ENCODE measurements around the gene DPYSL5.
"Not testable (repeated sequence)": the region's sequence is repeated elsewhere in the genome, so short reads cannot be mapped to it uniquely, and the experiment has no call there.

Gene DPYSL5

GRCh38 chr2:26903676-26904075 is 55.7 kb downstream of the DPYSL5 start:
- DNase-seq = no peak

DNA sequence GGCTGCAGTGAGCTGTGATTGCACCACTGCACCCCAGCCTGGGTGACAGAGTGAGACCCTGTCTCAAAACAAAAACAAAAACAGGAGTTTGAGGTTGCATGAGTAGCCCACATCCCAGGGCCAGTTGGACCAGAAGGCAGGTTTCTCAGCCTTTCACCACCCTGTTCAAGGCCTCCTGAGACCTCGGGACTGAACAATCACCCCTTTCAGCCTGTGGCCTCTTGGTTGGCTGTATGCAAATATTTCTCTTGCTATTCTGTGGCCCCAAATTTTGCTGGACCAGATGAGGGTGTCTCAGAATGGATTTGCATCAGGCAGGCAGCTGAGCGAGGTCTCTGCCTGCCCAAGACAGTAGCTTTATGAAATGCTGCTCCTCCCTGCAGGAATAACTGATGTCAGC is 56.9 kb downstream of the DPYSL5 start:
- DNase-seq = no peak

DNA sequence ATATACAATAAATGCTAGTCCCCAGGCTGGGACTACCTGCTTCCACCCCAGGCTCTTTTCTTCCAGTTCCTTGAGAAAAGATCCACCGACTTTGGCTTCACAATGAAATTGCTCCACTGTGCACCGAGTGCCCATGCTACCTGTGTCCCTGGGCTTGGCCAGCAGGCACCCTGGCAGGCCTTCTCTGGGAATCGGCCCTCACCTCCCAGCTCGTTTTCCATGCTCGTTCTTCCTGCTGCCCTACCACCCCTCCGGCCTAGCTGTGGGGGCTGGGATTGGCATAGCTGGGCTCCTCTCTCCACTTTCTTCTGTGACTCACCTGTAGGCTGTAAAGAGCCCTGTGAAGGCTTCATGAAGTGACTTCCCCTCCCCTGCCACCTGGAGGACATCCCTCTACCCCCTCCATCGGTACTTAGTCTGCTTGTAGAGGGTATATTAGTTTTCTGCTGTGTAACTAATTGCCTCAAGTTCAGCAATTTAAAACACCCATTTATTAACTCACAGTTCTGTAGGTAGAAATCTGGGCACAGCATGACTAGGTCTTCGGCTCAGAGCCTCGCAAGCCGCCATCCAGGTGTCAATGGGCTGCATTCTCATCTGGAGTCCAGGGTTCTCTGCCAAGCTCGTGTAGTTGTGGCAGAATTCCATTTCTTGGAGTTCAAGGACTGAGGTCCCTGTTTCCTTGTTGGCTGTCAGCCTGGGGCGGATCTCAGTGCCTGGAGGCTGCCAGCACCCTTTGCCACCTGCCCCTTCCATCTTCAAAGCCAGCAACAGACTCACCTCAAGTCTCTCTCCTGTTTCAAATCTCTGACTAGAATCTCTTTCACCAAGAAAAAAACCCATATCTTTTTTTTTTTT is 57.6 kb downstream of the DPYSL5 start:
- DNase-seq = no peak

DNA sequence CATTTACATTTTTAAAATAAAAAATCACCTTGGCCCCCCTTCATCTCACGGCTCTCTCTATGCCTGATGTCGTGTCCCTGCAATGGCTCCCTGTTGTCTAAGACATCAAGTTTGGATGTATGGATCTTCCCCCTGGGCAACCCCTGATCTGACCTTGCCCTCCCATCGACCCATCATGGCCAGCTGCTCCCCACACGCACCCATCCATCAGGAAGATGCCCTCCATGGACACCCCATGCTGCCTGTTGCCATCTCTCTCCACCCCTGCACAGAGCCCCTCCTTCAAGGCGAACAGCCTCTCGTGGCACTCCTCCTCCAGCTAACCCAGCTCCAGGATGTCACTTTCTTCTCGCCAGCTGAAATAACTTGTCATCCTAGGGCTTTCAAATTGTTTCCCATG is 59.5 kb downstream of the DPYSL5 start:
- DNase-seq = no peak

DNA sequence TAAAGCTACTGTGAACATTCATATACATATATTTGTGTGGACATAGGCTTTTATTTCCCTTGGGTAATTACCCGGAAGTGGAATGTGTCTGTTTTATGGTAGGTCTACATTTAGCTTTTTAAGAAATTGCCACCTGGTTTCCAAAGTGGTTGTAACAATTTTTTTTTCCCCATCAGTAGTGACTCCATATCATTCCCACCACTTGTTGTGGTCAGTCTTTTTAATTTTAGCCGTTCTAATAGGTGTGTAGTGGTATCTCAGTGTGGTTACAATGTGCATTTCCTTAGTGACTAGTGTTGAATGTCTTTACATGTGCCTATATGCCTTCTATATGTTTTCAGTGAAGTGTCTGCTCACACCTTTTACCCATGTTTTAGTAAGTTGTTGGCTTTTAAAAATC is 62.2 kb downstream of the DPYSL5 start:
- DNase-seq = no peak

DNA sequence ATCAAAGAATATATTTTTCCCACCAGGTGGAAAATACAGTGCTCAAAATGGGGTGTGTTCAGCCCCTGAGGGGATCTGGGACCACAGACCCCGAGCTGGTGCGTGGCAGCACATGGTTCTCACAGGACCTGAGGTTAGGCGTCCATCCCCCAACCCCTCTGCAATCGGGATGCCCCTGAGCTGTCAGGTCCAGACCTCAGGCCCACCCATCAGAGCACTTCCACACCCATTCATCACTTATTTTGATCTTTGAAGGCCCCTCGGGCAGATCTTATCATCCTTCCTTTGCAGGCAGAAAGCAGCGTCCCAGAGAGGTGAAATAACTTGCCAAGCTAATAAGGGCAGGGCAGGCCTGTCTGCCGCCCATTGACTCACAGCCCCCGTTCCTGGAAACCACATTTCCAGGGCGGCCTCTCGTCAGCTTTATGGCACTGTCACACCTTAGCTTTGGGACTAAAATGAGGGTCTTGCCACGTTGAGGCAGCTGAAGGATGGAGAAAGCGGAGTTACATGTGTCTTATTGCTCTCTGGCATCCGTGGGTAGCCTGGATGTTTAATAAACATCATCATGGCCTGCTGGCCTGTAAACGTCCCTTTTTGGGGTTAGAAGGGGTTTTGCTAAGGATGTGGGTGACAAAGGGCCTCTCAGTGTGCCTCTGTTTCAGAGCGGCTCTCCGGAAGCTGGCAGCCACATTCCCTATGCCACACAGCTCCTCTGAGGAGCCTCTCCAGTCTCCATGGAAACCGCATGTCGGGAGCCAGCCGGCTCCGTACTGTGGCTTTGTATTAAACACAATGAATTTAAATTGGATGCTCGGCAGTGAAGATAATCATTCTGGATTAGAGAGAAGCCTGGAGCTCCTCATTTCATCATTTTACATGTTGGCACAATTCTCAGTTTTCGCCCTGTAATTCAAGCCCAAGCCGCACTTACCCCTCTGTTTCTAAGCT is 64.3 kb downstream of the DPYSL5 start:
- DNase-seq = no peak

DNA sequence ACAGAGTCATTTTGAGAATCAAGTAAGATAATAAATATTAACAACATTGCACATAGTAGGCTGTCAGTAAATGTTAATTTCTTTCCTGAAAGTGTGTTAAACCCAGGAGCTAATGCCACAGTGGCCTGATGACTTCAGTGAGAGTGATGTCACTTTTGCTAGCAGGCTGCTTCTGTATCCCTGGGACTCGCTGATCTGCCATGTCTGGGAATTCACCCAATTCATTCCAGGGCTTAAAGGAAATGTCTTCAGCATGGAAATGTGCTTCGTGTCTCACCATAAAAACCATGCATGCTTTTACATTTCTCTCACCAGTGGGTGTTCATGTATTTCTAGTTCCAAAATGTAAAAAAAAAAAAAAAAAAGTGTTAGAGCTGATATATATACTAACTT is 65.7 kb downstream of the DPYSL5 start:
- DNase-seq = no peak

GRCh38 chr2:26913999-26914658 is 66.2 kb downstream of the DPYSL5 start:
- no peak for DNase-seq

DNA sequence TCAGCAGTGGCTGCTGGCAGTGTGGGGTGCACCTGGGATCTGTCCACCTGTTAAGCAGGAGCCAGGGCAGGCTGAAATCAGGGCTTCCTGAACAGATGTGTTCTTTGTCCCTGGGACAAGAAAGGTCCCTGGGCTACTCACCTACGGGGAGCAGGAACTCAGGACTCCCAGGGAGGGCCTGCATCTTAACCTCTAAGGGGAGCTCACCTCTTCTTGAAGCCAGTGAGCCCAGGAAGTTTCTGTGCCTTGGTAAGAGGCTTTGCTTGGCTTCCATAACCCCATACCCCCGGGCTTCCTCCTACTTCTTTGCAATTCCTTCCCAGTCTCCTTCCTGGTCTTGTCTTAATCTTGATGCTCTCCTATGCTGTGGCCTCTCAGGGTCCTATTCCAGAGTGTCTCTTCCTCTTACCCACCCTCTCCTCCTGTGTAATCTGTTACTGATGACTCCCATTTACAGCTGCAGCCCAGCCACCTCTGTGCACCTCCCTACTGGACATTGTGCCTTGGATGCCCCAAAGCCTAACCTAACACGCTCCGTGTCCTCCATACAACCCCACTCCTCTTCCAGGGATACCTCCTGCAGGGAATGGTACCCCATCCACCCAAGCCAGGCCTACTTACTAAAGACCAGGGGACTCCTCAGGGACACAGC is 66.9 kb downstream of the DPYSL5 start:
- no peak for DNase-seq

GRCh38 chr2:26915316-26915715 is 67.4 kb downstream of the DPYSL5 start:
- DNase-seq = no peak

DNA sequence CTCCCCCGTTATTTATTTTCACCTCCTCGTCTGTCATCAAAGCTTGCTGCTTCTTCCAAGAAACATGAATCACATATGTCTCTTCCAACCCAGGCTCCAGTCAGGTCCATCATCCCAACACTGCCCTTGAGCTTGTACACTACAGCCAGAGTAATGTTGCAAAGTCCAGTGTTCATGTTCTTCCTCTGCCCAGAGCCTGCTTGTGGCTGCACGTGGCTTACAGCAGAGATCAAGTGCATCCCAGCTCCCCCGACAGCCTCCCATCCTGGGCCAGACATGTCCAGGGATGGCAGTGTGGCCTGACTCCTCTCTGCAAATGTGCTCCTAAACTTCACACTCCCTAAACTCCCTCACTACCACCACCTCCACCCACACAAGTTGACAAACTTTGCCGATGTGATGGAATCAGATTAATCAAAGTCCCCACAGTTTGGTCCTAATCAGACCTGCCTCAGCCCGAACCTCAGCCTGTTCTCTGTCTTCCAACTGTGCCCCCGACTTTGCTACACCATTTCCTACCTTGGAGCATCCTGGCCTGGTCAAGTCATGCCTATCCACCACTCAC is 68.3 kb downstream of the DPYSL5 start:
- DNase-seq = no peak

GRCh38 chr2:26917135-26917836 is 69.4 kb downstream of the DPYSL5 start:
- DNase-seq = no peak

DNA sequence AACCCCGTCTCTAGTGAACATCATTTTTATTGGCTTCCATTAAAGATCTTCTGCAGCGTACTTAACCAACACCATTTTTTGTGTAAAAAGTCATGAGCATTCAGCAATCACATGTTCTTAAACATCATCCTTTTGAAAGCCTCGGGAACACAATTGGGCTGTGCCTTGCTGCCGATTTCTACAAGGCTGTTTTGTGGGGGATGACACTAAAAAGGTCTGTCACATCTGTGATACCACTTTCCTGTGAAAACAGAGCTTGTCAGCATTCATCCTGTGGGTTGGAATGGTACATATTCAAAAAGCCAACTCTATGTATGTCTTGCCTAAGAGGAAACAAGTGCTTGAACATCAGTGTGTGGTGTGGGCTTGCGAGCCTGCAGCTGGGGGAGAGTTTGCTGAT is 73.4 kb downstream of the DPYSL5 start:
- DNase-seq = no peak

- DNase-seq = peak; percentile 55
These were observed 74.7 kb downstream of the DPYSL5 start for GRCh38 chr2:26922405-26923188.

DNA sequence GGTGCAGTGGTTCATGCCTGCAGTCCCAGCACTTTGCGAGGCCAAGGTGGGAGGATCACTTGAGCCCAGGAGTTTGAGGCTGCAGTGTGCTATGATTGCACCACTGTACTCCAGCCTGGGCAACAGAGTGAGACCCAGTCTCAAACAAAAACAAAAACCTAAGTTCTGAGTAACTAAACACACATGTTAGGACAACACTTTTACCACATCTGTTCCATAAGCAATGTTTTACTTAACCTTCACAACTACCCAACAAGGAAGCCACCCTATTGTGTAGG is 75.2 kb downstream of the DPYSL5 start:
- DNase-seq = not testable (repeated sequence)

DNA sequence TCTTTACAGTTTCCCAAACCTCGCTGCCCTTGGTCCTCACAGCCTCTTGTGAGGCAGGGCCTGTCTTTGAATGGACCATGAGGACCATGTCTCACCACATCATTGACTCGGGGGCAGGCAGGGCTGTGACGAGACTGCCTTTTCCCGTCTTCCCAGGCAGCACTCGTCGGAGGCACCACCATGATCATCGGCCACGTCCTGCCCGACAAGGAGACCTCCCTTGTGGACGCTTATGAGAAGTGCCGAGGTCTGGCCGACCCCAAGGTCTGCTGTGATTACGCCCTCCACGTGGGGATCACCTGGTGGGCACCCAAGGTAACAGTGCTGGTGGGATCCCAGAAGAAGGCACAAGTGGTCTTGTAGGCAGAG is 76.8 kb downstream of the DPYSL5 start:
- DNase-seq = no peak

GRCh38 chr2:26925100-26925791 is 77.3 kb downstream of the DPYSL5 start:
- DNase-seq = no peak

- no peak for DNase-seq
These were observed 79.3 kb downstream of the DPYSL5 start for GRCh38 chr2:26927221-26927620.

DNA sequence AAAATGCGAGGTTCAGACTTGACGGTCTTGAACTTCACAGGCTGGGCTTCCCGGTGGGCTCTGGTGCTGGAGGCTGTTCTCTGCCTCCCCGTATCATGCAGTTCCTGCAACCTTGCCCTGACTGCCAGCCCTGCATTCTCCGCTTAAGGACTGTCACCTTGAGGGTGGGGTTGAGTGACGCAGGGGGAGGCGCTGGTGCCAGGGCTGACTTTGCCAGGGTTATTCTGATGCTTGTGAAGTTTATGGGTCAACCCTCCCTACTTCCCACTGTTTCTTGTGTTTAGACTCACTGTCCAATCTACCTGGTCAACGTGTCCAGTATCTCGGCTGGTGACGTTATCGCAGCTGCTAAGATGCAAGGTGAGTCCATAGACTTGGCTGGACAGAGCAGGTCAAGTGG is 85.0 kb downstream of the DPYSL5 start:
- DNase-seq = no peak

DNA sequence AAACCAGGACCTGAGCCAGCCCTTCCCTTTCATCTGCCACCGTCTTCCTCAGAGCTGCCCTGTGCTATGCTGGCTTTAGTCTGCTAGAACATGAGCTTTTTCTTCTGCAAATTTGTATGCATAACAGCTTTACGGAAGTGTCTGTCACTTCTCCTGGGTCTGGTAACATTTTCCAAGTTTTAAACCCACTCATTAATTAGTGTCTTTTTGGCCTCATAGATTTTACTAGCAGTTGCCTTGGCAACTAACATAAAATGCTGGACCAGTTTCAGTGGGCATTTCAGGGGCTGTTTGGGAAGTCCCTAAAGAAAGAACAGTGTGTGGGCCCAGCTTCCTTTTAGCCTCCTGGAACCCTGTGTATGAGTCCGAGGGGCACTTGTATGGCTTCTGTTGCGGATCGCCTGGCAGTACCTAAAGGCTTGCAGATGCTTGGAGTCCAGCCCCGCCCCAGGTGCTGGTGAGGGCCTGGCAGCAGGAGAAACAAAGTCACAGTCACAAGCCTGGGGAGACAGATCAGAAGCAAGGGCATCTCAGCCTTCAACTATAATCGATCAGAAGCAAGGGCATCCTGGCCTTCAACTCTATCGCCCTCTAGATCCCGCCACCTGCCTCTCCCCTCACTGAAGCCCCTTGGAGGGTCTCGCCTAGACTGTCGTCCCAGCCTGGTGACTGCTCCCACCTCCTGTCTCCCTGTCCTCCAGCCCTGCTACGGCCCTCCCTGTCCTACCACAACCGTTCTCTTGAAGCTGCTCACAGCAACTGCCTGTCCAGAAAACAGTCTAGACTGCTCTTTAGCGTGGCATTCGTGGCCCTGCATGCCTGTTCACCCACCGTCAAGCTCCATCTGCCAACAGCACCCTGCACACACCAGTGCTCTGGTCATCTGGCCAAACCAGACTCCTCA is 85.8 kb downstream of the DPYSL5 start:
- no peak for DNase-seq
